Measurements from ENCODE around the gene HLA-A. TPM values are rescaled to one million over a fixed set of nuclear protein-coding genes. Genes with fewer than 3 reads are reported as not detected.

HLA-A gene
- total RNA-seq (1,000 to 10,000 TPM; 1,154 to 1,886 (median 1,537) TPM), polyA plus RNA-seq (1,000 to 10,000 TPM; 1,280 to 1,749 (median 1,625) TPM)
- long read RNA-seq, donor 1, transcript HLA-A-203 (8 exons, 1,611 nt): major isoform, 172 of 442 reads
- long read RNA-seq, donor 1, partial matches to known transcripts: 193 of 442 reads
- long read RNA-seq, donor 1, other reads (novel, unspliced or antisense): 77 of 442 reads
- long read RNA-seq, donor 2, transcript HLA-A-203 (8 exons, 1,611 nt): major isoform, 112 of 224 reads
- long read RNA-seq, donor 2, transcript HLA-A-202 (8 exons, 1,854 nt): minor isoform, 27 of 224 reads
- long read RNA-seq, donor 2, partial matches to known transcripts: 78 of 224 reads
- long read RNA-seq, donor 2, other reads (novel, unspliced or antisense): 7 of 224 reads

GRCh38 chr6:29942275-29943052 is at the start of gene HLA-A:
Gene HLA-A, plus strand, starts transcription at chr6:29942532. Its CDS starts 22 bp downstream, at chr6:29942554.
- Histone ChIP-seq H3K9me3 (no peaks in the 10 kb centered on the region), H3K27ac (peak within 1 kb of the TSS; percentile 63 to 96 (median 92)), H3K4me3 (peak within 1 kb of the TSS; percentile 39 to 79 (median 56)), H3K4me1 (peaks cover 3 to 58% (median 17%) of the 10 kb centered on the region in 6 donors), H3K27me3 (replicated peaks in 1 of 7) (no peaks in the 10 kb centered on the region), H3K36me3 (peaks cover 0 to 42% (median 5%) of the 10 kb centered on the region in 6 donors)
- peak; percentile 88 to 95 (median 92) for TF ChIP-seq POLR2A (IDR thresholded peaks at IDR 0.05)
- TF ChIP-seq, protein P1, sequence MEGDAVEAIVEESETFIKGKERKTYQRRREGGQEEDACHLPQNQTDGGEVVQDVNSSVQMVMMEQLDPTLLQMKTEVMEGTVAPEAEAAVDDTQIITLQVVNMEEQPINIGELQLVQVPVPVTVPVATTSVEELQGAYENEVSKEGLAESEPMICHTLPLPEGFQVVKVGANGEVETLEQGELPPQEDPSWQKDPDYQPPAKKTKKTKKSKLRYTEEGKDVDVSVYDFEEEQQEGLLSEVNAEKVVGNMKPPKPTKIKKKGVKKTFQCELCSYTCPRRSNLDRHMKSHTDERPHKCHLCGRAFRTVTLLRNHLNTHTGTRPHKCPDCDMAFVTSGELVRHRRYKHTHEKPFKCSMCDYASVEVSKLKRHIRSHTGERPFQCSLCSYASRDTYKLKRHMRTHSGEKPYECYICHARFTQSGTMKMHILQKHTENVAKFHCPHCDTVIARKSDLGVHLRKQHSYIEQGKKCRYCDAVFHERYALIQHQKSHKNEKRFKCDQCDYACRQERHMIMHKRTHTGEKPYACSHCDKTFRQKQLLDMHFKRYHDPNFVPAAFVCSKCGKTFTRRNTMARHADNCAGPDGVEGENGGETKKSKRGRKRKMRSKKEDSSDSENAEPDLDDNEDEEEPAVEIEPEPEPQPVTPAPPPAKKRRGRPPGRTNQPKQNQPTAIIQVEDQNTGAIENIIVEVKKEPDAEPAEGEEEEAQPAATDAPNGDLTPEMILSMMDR (IDR thresholded peaks at IDR 0.05 in 8 of 11, conservative IDR thresholded peaks at IDR 0.05 in 3 of 11): no peak
- peak; percentile 95 to 97 (median 96) for TF ChIP-seq POLR2AphosphoS5 (IDR thresholded peaks at IDR 0.05)
- intact Hi-C loops (cut with DNase I; ENCODE audit: low total_unique reads): loop anchor here (10.0 kb wide), 1 partner anchor 58 kb away; no protein-coding TSS in a partner anchor
- peak; percentile 94 for DNase-seq
- 0% methylated on average over 33 to 68 of the region's 68 CpGs for WGBS, 5 donors

DNA sequence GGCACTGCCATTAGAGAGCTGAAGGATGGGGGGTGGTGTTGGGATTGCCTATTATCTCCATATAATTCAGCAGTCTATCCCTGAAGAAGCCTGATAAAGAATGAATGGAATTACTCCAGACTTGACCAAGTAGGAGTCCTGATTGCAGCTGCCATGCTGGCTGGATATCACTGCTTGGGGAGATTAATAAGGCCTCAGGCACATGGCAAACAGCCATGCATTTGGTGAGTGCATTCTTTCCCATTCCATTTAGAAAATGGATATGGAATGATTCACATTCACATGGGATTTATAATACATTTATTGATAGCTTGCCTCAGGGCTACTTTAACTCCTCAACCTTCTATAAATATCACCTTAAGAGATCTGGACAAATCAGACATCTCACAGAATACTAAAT is 49.6 kb upstream of the HLA-A start:
- Histone ChIP-seq H3K4me1 (peaks cover 0 to 4% (median 0%) of the 10 kb centered on the region in 6 donors), H3K27me3 (replicated peaks in 1 of 7) (no peaks in the 10 kb centered on the region), H3K36me3 (no peaks in the 10 kb centered on the region), H3K9me3 (no peaks in the 10 kb centered on the region), H3K4me3 (no peak overlapping the region), H3K27ac (no peak overlapping the region)
- TF ChIP-seq POLR2AphosphoS5 (IDR thresholded peaks at IDR 0.05) (no peak), POLR2A (IDR thresholded peaks at IDR 0.05) (no peak)
- TF ChIP-seq, protein P1 (IDR thresholded peaks at IDR 0.05 in 8 of 11, conservative IDR thresholded peaks at IDR 0.05 in 3 of 11): no peak
- intact Hi-C loops (cut with DNase I; ENCODE audit: low total_unique reads): no loop called here
- DNase-seq: no peak

- H3K27me3 ChIP-seq (replicated peaks in 1 of 7): no peaks in the 10 kb centered on the region
- H3K4me3 ChIP-seq: no peak overlapping the region
- 94 to 96% (median 96%) methylated on average over 3 of the region's 3 CpGs; no CpG with 5 or more reads in 1 of the 5 donors for WGBS, 5 donors
- H3K9me3 ChIP-seq: peaks cover 0 to 5% (median 0%) of the 10 kb centered on the region in 8 donors
- H3K4me1 ChIP-seq: no peaks in the 10 kb centered on the region
- intact Hi-C loops (cut with DNase I; ENCODE audit: low total_unique reads): no loop called here
- H3K36me3 ChIP-seq: no peaks in the 10 kb centered on the region
- no peak for DNase-seq
- H3K27ac ChIP-seq: no peak overlapping the region
- TF ChIP-seq POLR2A (IDR thresholded peaks at IDR 0.05) (no peak), POLR2AphosphoS5 (IDR thresholded peaks at IDR 0.05) (no peak)
- TF ChIP-seq, protein P1 (IDR thresholded peaks at IDR 0.05 in 8 of 11, conservative IDR thresholded peaks at IDR 0.05 in 3 of 11): no peak
Measured at GRCh38 chr6:29899281-29899680, 43.1 kb upstream of the HLA-A start.

DNA sequence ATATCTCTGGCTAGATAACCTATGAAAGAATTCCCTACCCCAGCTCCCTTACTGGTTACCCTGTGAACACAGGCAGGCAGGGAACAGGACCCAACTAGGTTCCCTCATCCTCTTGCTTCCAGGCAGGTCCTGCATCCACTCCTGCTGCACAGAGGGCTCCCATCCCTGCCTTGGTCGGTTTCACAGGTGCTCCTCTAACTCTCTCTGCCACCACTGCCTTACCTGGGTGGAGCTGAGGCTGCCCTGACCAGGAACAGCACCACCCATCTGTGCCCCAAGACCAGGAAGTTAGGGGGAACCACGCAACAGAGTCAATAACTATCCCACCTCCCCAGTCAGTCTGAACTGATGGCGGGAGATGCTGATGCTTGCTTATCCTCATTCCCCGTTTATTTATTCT is 37.0 kb upstream of the HLA-A start:
- intact Hi-C loops (cut with DNase I; ENCODE audit: low total_unique reads): no loop called here
- Histone ChIP-seq H3K4me1 (no peaks in the 10 kb centered on the region), H3K9me3 (no peaks in the 10 kb centered on the region), H3K4me3 (no peak overlapping the region), H3K27me3 (replicated peaks in 1 of 7) (no peaks in the 10 kb centered on the region), H3K27ac (no peak overlapping the region), H3K36me3 (no peaks in the 10 kb centered on the region)
- no peak for DNase-seq
- TF ChIP-seq, protein P1 (IDR thresholded peaks at IDR 0.05 in 8 of 11, conservative IDR thresholded peaks at IDR 0.05 in 3 of 11): no peak
- no peak for TF ChIP-seq POLR2A (IDR thresholded peaks at IDR 0.05)
- TF ChIP-seq POLR2AphosphoS5 (IDR thresholded peaks at IDR 0.05): no peak
- 61 to 100% (median 73%) methylated on average over 4 of the region's 4 CpGs; no CpG with 5 or more reads in 1 of the 5 donors for WGBS, 5 donors
